IPS DF 4.7 (cell line): ENCODE results near the gene ARHGEF6.

Experiments used
- DNase-seq: peaks from one replicate; pipeline ENCODE4 v3.0.0-alpha.2; 2013; ENCODE audit warnings: low spot score; ENCODE audit errors: extremely low read depth

ARHGEF6 gene

DNA sequence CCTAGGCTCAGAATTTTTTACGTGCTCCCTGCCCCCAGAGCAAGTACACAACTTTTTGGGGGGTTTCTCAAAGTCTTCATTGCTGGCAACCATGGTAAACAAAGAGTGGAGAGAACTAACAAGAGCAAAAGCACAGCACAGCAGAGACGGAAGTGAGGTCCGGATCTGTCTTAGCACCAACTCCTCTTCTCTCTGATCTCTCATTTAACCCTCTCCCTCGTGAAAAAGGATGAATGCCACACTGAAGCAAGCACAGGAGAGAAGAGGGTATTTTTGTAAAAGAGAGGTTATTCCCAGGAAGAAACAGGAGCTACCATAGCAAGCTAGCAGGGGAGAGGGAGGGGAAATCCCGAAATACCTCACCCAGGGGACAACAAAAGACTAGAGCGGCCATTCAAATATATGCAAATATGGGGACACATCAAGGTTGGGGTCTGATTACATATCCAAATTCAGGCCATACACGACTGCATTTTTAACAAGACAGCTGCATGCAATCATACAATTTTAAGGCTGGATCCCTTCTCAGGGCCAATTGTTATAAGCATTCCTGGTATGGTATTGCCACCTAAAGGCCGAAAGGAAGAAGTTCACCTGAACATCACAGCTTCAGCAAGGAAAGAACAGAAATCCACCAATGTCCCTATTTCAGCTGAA is 86.2 kb downstream of the ARHGEF6 start:
- no peak for DNase-seq

DNA sequence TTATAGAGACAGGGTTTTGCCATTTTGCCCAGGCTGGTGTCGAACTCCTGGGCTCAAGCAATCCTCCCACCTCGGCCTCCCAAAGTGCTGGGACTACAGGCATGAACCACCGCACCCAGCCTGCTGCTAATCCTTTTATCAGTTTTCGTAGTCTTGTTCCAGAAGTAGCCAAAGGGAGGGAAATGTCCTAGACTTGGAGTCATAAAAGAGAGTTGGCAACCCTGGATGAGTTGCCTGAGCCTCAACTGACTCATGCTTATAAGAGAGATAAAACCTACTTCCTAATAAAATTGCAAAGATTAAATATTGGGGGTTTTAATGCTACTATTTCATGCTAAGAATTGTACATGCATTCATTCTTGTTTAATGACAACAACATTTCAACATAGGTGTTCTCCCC is 88.5 kb downstream of the ARHGEF6 start:
- no peak for DNase-seq

DNA sequence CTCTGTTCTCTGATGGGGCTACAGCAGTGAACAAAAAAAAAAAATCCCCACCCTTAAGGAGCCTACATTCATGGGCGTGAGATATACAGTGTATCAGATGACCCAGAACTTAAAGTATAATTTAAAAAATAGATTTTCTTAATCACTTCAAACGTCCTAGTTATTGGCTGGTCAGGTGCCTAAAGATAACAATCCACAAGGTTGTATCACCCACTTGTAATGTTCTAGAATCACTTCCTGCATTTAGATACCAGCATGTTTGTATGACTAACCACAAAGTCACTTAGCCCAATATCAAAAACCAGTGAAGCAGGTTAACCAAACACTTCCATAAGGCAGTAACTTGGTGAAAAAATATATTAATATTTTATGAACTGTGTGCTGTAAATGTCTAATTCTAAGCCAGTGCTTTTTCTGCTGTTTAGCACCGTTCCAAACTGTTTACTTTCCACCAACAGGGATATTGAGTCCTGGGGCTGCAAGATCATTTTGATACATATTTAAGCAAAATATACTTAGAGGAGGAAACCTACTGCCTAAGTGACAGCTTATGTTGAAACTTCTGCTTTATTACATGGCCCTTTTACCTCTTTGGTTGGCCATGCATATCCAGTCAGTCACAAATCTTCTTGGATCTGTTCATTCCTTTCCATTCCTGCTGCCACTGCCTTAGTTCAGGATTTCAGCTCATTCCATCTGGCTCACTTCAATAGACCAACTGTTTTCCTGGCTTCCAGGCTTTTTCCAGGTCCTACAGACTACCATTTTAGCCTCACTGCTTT is 89.5 kb downstream of the ARHGEF6 start:
- DNase-seq = no peak

DNA sequence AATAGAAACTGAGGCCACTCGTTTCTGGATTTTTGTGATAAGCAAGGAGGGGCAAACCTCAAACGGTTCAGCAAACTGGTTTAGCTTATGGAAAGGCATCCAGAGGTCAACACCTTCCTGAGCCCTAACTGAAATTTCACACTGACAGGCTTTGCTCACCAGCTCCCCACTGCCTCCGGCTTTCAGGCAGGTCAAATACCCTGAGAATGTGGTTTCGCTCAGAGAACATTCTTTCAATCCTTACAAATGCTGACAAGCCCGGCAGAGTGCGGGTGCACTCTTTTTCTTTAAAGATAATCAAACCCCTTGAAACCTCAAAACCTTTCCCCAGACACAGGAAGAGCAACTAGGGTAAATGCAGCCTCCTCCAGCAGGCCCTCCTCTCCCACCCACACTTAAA is 91.3 kb downstream of the ARHGEF6 start:
- no peak for DNase-seq

DNA sequence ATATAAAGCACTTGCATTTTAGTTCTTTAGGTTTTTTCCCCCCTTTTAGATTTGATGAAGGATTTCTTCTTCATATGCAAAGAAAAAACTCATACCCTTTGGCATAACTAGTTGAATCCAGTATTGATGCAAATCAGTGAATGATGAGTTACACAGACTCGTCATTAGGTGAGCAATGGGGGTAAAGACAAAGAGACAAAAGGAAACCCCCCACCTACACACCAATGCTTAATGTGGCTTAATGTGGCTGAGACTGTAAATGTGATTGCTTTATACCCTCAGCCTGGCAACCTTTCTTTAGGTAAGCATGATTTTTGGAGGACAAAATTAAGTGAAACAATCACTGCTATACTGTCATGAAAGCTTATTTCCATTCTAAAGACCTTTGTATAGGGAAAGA is 93.3 kb downstream of the ARHGEF6 start:
- DNase-seq = no peak

DNA sequence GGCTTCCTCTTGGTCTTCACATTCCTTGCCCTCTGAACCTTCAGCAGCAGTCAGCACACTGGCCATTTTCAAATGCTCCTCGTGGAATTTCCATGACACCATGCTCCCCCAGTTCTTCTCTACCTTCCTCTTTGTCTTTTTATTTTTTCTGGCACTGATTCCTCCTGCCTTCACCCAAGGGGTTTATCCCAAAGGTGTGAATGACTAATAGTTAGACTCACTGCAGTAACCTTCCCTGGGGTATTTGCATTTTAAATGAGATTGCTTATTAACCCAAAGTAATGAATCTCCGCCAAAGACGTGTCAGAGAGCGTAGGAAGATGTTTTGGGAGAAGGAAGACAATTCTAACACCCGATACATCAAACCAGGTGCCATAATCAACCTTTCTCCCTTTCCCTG is 96.6 kb downstream of the ARHGEF6 start:
- DNase-seq = no peak

DNA sequence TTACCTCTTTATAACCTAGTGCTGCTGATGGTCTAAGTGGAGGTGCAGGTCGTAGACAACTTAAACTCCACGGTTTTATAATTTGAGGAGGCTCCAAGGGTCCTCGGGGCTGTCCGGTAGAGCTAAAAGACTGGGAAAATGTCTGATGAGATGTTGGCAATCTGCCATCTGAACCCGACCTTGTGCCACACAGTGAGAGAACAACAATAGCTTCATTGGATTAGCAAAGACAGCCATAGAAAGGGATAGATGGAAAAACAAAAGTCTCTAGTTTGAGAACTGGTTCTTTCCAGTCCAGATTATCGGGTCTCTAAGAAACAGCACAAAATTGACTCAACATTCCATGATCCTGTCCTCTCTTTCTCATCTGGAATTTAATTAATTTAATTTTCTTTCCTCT is 101.2 kb downstream of the ARHGEF6 start:
- no peak for DNase-seq

DNA sequence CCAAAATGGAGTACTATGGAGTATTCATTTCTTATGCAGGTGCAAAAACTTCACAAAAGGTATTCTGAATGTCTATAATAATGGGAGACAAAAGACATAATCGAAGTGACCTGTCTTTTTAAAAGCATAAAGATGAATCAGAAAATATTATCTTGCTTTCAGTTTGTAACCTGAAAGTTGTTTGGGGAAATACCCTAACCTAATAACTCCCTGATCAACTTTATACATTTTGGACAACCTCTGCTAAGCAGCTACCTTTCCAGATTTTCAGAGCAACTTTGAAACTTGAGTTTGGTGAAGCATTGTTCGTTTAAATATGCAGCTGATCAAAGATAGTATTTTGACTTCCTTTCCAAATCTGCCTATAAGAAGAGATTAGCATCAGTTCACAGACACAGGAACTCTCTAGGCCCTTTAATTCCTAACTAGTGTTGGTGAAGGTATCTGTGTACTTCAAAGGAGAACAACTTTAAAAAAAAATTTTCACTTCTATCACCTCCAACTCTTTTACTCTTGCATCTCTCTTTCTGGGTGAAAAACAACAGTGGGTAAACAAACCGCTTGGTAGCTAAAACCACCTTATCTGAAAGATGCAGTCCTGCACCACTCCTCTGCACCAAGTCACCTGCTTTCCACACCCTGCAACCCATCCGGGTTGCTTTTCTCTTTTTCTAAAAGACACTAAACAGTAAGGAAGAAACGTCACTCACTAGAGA is 106.3 kb downstream of the ARHGEF6 start:
- no peak for DNase-seq

DNA sequence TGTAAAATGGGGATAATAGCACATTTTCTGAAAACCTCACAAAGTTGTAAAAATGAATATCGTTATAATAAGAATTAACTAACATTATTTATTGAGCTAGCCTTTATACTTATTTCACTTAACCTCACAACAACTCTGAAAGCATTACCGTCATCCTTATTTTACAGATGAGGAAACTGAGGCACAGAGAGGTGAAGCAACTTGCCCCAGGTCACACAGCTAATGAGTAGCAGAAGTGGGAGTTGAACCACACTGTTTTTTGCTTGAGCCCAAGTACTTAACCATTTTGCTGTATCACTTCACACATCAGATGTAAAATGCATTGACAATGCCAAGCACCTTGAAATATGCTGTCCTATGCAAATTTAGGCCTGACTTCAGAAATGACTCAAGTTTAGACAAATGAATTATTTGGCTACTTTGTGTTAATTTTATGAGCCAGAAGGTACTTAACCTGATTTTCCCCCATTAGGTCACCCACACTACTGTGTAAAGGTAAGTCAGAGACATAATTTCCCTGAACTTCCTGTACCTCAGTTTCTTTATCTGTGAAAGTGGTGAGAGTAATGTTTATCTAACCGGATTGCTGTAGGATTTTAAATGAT is 109.6 kb downstream of the ARHGEF6 start:
- no peak for DNase-seq

DNA sequence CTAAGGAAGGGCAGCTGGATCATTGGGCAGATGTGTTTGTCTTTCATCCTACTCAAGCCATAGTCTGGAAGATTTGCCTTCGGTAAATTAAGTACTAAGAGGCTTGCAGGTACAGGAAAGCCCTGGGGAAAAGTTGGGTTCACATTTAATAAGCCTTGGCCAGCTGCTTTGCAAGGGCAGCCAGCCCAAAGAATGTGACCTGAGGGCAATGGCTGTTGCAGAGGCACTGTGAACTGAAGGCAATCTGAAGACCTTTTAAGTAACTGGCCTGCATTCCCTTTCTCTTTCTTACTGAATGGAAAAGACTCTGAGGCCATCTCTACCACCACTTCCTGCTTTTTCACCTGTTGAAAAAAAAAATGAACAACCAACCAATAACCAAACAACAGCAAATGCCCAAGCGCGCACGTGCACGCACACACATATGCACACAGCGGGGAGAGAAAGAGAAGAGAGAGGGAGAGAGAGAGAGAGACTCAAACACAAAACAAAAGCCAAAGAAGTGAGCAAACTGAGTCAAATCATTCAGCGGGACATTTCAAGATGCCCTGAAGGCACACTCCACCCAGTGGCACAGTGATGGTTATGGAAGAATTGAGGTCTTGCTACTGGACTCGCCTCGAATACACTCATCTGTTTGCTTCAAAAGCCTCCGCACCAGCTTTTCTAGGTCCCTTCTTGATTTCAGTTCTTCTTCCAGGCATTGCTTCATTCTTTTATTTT is 113.1 kb downstream of the ARHGEF6 start:
- DNase-seq = no peak

DNA sequence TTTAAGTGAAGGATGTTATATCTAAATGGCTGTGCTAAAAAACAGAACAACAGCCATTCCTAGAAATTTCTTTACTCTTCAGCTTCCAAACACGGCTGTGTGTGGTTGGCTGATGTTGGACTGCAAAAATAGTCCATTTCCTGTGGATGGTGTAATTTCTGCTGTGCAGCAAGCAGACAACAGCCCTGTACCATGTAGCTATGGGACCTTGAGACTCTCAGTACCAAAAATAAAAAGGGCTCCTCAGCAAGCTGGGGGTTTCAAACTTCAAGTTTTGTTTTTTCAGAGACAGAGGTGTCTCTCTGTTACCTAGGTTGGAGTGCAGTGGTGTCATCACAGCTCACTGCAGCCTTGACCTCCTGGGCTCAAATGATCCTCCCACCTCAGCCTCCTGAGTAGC is 114.6 kb downstream of the ARHGEF6 start:
- DNase-seq = no peak

DNA sequence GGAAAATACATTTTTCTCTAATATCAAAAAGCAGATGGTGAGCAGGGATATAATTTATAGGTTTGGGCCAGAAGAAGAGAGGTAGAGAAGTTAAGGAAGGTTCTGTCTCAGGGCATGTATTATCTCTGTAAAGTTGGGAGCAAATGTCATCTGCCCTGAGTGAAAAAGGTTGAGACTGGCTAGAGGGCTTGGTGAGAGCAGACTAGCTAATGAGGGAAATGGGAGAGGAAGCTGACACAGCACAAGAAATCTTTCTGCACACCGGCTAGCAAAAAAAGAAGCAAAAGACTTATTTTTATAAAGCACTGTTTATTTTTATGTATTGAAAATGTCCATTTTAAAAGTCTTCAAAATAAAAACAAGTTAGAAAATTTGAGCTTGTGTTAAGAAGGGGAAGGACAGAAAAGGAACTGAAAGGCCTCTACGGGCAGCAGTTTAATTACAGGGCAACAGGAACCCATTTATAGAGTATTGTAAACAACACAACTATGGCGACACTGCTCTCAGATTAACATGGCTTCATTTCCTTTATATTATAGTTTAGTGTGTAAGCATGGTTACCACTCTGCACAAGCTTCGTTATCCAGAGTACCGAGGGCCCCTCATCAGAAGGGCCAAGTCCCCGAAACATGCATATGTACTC is 115.4 kb downstream of the ARHGEF6 start:
- no peak for DNase-seq

DNA sequence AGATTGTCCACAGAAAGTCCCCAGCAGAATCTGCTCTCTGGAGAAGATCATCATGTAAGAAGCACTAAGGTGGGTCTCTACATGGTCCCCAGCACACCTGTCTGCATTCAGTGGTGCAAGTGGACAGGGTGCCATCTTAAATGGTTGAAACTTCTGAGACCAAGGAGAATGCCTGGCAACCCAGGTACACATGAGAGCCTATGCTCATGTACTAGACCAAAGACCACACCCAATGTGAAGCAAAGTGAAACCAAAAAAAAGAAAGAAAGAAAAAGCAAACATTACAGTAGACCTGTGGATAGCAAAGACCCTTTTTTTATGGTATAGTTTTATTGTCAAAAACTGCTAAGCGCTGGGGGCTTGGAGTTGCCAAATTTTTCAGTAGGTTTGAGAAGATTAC is 117.8 kb downstream of the ARHGEF6 start:
- DNase-seq = no peak

DNA sequence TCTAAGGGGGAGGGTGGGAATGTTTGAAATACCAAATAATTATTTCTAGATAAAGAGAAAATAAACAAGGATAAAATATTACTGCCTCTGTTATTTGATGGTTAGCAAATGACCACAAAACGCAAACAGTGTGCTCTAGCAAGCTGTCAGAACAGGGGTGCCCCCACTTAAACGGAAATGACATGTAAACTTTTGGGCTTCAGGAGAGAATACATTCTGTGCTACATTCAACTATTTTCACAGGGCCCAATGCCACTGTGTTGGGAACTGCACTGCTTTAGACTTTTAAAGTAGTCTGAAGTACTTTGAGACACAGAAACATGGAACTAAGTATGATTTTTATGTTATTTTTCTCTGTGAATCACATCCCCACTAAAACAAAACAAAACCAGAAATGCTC is 118.6 kb downstream of the ARHGEF6 start:
- no peak for DNase-seq

DNA sequence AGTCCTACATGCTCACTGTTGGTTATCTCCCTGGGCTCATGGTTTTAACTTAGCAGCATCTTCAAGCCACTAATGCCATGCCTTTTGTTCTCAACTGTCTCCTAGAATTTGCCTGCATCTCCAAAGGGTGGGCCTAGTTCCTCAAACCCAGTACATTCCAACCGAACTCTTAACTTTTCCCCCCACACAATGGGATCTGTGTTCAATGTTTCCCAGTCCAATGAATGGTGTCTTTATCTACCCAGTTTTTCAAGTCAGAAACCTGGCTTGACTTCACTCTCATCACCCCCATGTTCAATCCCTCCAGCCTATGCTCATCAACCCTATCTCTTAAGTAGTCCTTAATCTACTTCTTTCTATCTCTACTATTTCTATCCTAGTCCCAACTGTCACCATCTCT is 119.8 kb downstream of the ARHGEF6 start:
- no peak for DNase-seq

DNA sequence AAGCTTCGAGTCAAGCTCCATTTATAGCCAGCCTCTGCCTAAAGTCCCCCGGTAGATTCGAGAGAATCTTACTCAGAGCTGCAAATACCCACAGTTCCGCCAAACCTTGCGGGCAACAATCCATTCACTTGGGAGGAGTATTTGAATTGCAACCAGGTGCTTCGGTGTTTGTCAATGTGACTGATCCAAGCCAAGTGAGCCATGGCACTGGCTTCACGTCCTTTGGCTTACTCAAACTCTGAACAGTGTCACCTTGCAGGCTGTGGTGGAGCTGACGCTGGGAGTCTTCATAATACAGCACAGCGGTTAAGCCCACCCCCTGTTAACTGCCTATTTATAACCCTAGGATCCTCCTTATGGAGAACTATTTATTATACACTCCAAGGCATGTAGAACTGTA is 121.6 kb downstream of the ARHGEF6 start:
- DNase-seq = no peak

DNA sequence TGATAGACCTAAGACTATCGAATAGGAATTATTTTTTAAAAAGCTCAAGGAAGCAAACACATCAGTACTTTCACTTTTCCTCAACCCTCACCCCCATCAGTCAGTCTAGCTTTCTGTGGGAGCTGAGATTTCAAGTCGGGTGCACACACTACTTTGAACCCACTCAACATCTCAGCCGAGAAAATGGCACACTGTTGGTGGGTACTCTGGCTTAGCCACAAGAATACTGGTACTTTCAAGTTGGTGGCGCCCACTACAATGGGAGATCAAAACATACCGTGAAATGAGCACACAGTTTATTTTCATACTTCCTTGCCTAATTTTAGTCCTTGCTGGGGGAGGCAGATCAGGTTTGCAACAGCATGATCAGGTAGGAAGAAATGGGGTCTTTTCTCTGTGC is 122.6 kb downstream of the ARHGEF6 start:
- DNase-seq = no peak

DNA sequence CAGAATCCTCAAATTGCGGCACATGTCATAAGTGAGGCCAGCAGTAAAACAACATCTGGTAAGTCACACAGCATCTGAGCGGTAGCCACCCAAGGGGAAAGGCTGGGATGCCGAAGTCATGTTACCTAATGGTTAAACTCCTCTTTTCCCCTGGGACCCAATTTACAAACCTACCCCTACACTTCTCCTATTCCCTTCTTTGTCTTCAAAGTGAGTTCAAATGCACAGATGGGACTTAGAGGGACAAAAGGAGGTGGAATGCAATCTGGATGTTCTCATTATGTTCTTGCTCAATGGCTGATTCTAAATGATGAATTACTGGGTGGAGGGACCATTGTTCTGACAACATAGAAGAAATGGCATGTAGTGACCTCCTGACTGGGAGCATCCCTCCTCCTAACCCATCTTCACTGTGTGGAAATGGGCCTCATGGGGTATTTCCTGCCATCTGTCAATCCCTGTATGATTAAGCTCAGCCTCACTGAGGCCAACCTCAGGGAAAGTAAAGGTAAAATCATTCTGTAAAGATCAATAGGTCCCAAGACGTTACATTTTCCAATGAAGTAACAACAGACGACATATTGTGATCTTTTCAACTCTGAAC is 124.3 kb downstream of the ARHGEF6 start:
- no peak for DNase-seq

DNA sequence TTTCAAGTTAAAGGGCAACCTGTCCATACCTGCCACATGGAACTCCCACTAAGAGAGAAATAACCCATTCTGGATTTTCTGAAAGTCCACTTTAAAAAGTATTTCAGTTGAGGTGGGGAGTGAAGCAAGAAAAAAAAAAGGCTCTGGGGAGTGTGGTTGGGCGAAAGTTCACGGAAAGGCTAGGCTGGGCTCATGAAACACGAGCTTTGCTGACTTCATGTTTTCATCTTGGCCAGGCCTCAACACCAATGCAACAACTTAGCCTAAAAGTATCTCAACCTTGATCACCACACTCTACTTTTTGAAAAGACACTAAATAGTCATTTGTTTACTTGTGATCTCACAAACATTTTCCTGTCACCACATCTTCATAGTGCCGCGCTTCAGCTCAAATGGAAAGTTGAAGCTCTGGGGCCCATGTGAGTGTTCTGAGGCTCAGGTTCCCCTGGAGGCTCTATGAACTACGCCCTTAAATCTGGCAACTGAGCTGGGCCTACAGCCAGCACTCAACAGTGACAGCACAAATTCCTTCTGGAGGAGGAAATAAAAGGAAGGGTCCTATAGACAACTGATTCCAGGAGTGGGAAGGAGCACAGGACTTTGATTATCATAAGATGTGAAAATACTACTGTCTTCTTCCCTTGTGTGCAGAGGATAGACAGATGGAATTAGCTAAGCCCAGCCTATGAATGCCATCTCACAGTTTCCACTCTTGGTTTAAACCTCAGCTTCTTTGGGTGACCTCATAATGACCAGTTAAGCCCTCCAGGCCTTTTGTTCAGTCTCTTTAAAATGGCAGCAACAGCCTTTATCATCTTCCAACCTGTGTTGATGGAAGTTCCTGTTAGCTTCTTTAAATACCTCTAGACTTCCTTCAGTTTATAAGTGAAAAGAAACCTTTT is 127.7 kb downstream of the ARHGEF6 start:
- DNase-seq = no peak

DNA sequence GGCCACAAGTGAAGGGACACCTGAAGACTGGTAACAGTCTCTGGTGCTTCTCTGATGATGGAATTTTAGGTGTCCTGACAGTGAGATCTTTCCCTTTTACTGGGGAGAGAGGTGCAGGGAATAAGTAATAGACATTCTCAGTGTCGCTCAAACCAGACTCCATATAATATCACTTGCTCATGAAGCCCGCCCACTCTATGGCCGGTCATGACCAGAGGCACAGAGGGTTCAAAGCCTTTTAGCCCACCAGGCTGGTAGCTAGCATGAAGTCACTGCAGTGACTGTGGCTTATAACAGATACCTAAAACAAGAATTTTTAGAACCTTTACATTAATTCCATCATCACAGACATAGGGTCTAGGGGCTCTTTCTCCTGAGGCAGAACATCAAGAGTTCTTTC is 129.9 kb downstream of the ARHGEF6 start:
- DNase-seq = no peak
